ENCODE measurements around the gene SMAD5. TPM values are rescaled to one million over a fixed set of nuclear protein-coding genes. Genes with fewer than 3 reads are reported as not detected.

SMAD5 gene
- polyA plus RNA-seq, 1 experiment: 98.3 TPM

- DNase-seq (ENCODE audit: low read depth, low spot score): no peak
- POLR2A ChIA-PET: interaction anchor here (0.9 kb wide), 1 partner anchor 10 kb away, joined by 3 read pairs; no protein-coding TSS in a partner anchor
- CTCF ChIA-PET: interaction anchor here (1.5 kb wide), 1 partner anchor 18 kb away, joined by 5 read pairs; no protein-coding TSS in a partner anchor
- no peak overlapping the region for H3K27ac ChIP-seq (ENCODE audit: low read depth, low read length)
- H3K9me3 ChIP-seq (ENCODE audit: control insufficient read depth, insufficient read depth, low read length): no peaks in the 10 kb centered on the region; the same call in 1 of the 2 replicates
- no peak for TF ChIP-seq CTCF (IDR thresholded peaks at IDR 0.05; ENCODE audit: low read depth, low read length)
- H3K4me3 ChIP-seq (ENCODE audit: low read depth, low read length): no peak overlapping the region
- peaks cover 45% of the 10 kb centered on the region for H3K27me3 ChIP-seq (ENCODE audit: control insufficient read depth, insufficient read depth, low read length)
These were observed 58.3 kb downstream of the SMAD5 start for GRCh38 chr5:136190904-136191303.

- ChIA-PET CTCF (no interaction called here), POLR2A (no interaction called here)
- no peaks in the 10 kb centered on the region; the same call in 1 of the 2 replicates for H3K9me3 ChIP-seq (ENCODE audit: control insufficient read depth, insufficient read depth, low read length)
- no peak for TF ChIP-seq CTCF (IDR thresholded peaks at IDR 0.05; ENCODE audit: low read depth, low read length)
- no peak for DNase-seq (ENCODE audit: low read depth, low spot score)
- H3K27me3 ChIP-seq (ENCODE audit: control insufficient read depth, insufficient read depth, low read length): peaks cover 50% of the 10 kb centered on the region
- peak overlapping the region; percentile 0; the same call in 1 of the 2 replicates for H3K4me3 ChIP-seq (ENCODE audit: low read depth, low read length)
- no peak overlapping the region for H3K27ac ChIP-seq (ENCODE audit: low read depth, low read length)
These were observed 58.8 kb downstream of the SMAD5 start for GRCh38 chr5:136191304-136192014.

DNA sequence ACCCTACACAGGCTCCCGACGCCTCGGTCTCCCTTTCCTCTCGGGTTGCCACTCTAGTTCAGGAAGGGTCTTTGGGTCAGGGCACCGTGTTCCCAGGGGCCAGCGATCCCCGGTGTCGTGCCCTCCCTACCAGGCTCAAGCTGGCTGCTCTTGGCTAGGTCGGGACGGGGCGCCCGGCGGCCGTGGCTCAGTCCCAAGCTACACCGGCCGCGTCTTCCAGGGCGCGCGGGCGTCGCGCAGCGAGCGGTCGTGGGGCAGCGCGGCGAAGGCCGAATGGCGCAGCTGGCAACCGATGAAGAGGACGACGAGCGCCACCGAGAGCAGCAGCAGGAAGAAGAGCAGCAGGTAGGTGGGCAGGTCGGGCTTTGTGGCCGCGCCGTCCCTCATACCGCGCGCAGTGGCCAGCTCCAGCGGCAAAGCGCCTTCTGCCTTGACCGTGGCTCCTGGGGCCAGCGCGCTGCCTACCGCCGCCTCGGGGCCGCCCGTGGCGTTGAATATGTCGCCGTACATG lies 59.4 kb downstream of the SMAD5 start:
- Histone ChIP-seq H3K27me3 (ENCODE audit: control insufficient read depth, insufficient read depth, low read length) (peaks cover 51% of the 10 kb centered on the region), H3K9me3 (ENCODE audit: control insufficient read depth, insufficient read depth, low read length) (no peaks in the 10 kb centered on the region; the same call in 1 of the 2 replicates), H3K4me3 (ENCODE audit: low read depth, low read length) (peak overlapping the region; percentile 27), H3K27ac (ENCODE audit: low read depth, low read length) (no peak overlapping the region)
- ChIA-PET POLR2A (no interaction called here), CTCF (no interaction called here)
- DNase-seq (ENCODE audit: low read depth, low spot score): no peak
- no peak for TF ChIP-seq CTCF (IDR thresholded peaks at IDR 0.05; ENCODE audit: low read depth, low read length)

GRCh38 chr5:136192526-136193321 lies 60.1 kb downstream of the SMAD5 start, which contains the start of gene SMIM32:
Gene SMIM32 (minus strand): TSS chr5:136193162. CDS start chr5:136192524, 638 bp downstream.
- no peak within 1 kb of the TSS for H3K27ac ChIP-seq (ENCODE audit: low read depth, low read length)
- ChIA-PET POLR2A (no interaction called here), CTCF (no interaction called here)
- H3K9me3 ChIP-seq (ENCODE audit: control insufficient read depth, insufficient read depth, low read length): no peaks in the 10 kb centered on the region; the same call in 1 of the 2 replicates
- H3K27me3 ChIP-seq (ENCODE audit: control insufficient read depth, insufficient read depth, low read length): peaks cover 51% of the 10 kb centered on the region
- no peak for TF ChIP-seq CTCF (IDR thresholded peaks at IDR 0.05; ENCODE audit: low read depth, low read length)
- peak within 1 kb of the TSS; percentile 34 for H3K4me3 ChIP-seq (ENCODE audit: low read depth, low read length)
- DNase-seq (ENCODE audit: low read depth, low spot score): no peak

All from AG04450 (cell line).